ENCODE measurements around the gene ZMPSTE24. TPM values are rescaled to one million over a fixed set of nuclear protein-coding genes. Genes with fewer than 3 reads are reported as not detected.
"Not testable (repeated sequence)": the region's sequence is repeated elsewhere in the genome, so short reads cannot be mapped to it uniquely, and the experiment has no call there.

The ZMPSTE24 gene
- total RNA-seq, 1 experiment from 2014 or later, result 31.3 TPM

DNA sequence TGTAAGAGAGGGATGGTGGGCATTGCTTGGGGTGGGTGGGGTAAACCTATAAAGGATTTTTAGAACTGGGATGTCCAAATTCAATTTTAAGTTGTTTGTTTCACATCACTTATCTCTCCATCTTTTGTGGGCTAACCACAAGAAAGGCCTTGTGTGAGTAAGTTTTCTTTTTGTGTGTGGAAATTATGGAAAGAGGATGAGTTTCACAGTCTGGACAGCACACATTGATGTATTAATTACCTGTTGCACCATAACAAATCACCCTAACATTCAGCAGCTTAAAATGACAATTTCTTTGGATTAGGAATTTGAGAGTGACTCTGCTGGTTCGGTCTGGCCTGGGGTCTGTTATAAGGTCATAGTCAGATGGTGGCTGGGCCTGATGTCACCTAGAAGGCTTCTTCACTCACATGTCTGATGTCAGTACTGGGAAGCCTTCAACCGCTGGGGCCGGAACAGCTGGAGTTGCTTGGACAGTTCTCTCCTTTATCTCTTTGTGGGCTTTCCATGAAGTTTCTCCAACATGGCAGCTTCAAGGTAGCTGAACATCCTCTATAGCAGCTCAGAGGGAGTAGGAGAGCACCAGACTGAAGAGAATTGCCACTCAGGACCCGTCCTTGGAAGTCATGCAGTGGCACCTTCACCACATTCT, 61.1 kb downstream of the ZMPSTE24 start:
- TF ChIP-seq, protein P1, sequence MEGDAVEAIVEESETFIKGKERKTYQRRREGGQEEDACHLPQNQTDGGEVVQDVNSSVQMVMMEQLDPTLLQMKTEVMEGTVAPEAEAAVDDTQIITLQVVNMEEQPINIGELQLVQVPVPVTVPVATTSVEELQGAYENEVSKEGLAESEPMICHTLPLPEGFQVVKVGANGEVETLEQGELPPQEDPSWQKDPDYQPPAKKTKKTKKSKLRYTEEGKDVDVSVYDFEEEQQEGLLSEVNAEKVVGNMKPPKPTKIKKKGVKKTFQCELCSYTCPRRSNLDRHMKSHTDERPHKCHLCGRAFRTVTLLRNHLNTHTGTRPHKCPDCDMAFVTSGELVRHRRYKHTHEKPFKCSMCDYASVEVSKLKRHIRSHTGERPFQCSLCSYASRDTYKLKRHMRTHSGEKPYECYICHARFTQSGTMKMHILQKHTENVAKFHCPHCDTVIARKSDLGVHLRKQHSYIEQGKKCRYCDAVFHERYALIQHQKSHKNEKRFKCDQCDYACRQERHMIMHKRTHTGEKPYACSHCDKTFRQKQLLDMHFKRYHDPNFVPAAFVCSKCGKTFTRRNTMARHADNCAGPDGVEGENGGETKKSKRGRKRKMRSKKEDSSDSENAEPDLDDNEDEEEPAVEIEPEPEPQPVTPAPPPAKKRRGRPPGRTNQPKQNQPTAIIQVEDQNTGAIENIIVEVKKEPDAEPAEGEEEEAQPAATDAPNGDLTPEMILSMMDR (IDR thresholded peaks at IDR 0.05; ENCODE audit: unreplicated experiment), result no peak
- CTCF ChIA-PET, result interaction anchor here (1.0 to 3.4 kb wide), 3 partner anchors 19 to 175 kb away, joined by 3 to 10 read pairs (median 4); no protein-coding TSS in a partner anchor

DNA sequence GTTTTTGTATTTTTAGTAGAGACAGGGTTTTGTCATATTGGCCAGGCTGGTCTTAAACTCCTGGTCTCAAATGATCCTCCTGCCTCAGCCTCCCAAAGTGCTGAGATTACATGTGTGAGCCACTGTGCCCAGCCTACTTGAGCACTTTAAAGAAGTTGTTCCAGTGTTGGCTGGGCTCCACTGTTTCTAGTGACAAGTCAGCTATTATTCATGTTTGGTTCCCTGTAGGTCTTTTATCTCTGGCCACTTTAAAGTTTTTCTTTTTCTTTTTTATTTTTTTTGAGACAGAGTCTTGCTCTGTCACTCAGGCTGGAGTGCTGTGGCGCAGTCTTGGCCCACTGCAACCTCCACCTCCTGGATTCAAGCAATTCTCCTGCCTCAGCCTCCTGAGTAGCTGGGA, 73.4 kb downstream of the ZMPSTE24 start:
- DNase-seq (ENCODE audit: unreplicated experiment); H3K27ac Mint-ChIP-seq (ENCODE audit: low read depth, unreplicated experiment); H3K4me1 Mint-ChIP-seq (ENCODE audit: insufficient read depth, unreplicated experiment); H3K9me3 Mint-ChIP-seq (ENCODE audit: unreplicated experiment); CTCF ChIA-PET; H3K36me3 Mint-ChIP-seq (ENCODE audit: insufficient read depth, unreplicated experiment); H3K27me3 Mint-ChIP-seq (ENCODE audit: insufficient read depth, unreplicated experiment); BruUV-seq (replicated peaks); H3K4me3 Mint-ChIP-seq (ENCODE audit: unreplicated experiment); POLR2A ChIA-PET; intact Hi-C loops (cut with micrococcal nuclease): not testable (repeated sequence)

More for the DNA sequence above, 61.1 kb downstream of the ZMPSTE24 start:
- Mint-ChIP-seq H3K4me1 (ENCODE audit: insufficient read depth, unreplicated experiment) (peaks cover 7% of the 10 kb centered on the region), H3K27ac (ENCODE audit: low read depth, unreplicated experiment) (no peak overlapping the region), H3K9me3 (ENCODE audit: unreplicated experiment) (no peaks in the 10 kb centered on the region), H3K4me3 (ENCODE audit: unreplicated experiment) (no peak overlapping the region), H3K36me3 (ENCODE audit: insufficient read depth, unreplicated experiment) (no peaks in the 10 kb centered on the region), H3K27me3 (ENCODE audit: insufficient read depth, unreplicated experiment) (peaks cover 34% of the 10 kb centered on the region)
- intact Hi-C loops (cut with micrococcal nuclease), result loop anchor here (5.0 kb wide), 1 partner anchor 167 kb away; no protein-coding TSS in a partner anchor
- POLR2A ChIA-PET, result interaction anchor here (0.8 kb wide), 1 partner anchor 19 kb away, joined by 3 read pairs; no protein-coding TSS in a partner anchor
- no TSS peak for BruUV-seq (replicated peaks)
- no peak for DNase-seq (ENCODE audit: unreplicated experiment)

DNA sequence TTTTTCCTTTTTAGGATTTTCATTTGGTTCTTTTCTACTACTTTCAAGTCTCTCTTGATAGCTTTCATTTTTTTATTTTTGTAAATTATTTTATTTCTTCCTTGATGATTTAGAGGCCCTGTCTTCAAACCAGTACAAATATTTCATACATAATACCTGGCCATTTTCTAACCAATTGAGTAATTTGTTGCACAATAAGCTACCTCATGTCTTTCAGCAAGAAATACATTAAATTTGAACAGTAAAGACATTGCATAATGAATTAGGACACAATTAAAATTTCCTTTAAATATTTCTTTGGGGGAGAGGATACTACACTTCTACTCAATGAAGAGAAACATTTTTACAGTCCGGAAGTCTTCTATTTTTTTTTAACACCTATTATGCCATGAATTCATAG, 74.7 kb downstream of the ZMPSTE24 start:
- no TSS peak for BruUV-seq (replicated peaks)
- no peaks in the 10 kb centered on the region for H3K9me3 Mint-ChIP-seq (ENCODE audit: unreplicated experiment)
- ChIA-PET CTCF (interaction anchor here (0.6 to 1.1 kb wide), 3 partner anchors 18 to 1954 kb away, joined by 3 to 4 read pairs (median 3); no protein-coding TSS in a partner anchor), POLR2A (interaction anchor here (0.6 kb wide), 1 partner anchor 168 kb away, joined by 4 read pairs; no protein-coding TSS in a partner anchor)
- H3K27ac Mint-ChIP-seq (ENCODE audit: low read depth, unreplicated experiment), result no peak overlapping the region
- intact Hi-C loops (cut with micrococcal nuclease), result no loop called here
- DNase-seq (ENCODE audit: unreplicated experiment), result no peak
- TF ChIP-seq, protein P1 (IDR thresholded peaks at IDR 0.05; ENCODE audit: unreplicated experiment), result no peak
- H3K36me3 Mint-ChIP-seq (ENCODE audit: insufficient read depth, unreplicated experiment), result no peaks in the 10 kb centered on the region
- H3K4me1 Mint-ChIP-seq (ENCODE audit: insufficient read depth, unreplicated experiment), result no peaks in the 10 kb centered on the region
- H3K27me3 Mint-ChIP-seq (ENCODE audit: insufficient read depth, unreplicated experiment), result no peaks in the 10 kb centered on the region
- H3K4me3 Mint-ChIP-seq (ENCODE audit: unreplicated experiment), result no peak overlapping the region

DNA sequence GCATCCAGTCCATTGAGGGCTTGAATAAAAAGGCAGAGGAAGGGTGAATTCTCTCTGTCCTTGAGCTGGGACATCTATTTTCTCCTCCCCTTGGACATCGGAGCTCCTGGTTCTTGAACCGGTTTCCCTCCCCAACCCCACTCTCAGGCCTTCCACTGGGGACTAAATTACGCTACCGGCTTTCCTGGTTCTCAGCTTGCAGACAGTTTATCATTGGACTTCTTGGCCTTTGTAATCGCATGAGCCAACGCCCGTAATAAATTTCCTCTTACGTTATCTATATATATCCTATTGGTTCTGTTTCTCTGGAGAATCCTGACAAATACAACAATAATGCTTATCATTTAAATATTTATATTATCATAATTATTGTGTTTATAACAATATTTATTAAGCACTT, 79.4 kb downstream of the ZMPSTE24 start:
- POLR2A ChIA-PET, result interaction anchor here (2.0 kb wide), 1 partner anchor 185 kb away, joined by 8 read pairs; no protein-coding TSS in a partner anchor
- H3K4me1 Mint-ChIP-seq (ENCODE audit: insufficient read depth, unreplicated experiment), result peaks cover 6% of the 10 kb centered on the region
- TF ChIP-seq, protein P1 (IDR thresholded peaks at IDR 0.05; ENCODE audit: unreplicated experiment), result no peak
- no peaks in the 10 kb centered on the region for H3K9me3 Mint-ChIP-seq (ENCODE audit: unreplicated experiment)
- no TSS peak for BruUV-seq (replicated peaks)
- DNase-seq (ENCODE audit: unreplicated experiment), result no peak
- H3K4me3 Mint-ChIP-seq (ENCODE audit: unreplicated experiment), result no peak overlapping the region
- no peaks in the 10 kb centered on the region for H3K36me3 Mint-ChIP-seq (ENCODE audit: insufficient read depth, unreplicated experiment)
- intact Hi-C loops (cut with micrococcal nuclease), result no loop called here
- no peak overlapping the region for H3K27ac Mint-ChIP-seq (ENCODE audit: low read depth, unreplicated experiment)
- H3K27me3 Mint-ChIP-seq (ENCODE audit: insufficient read depth, unreplicated experiment), result peaks cover 18% of the 10 kb centered on the region
- CTCF ChIA-PET, result interaction anchor here (0.6 to 11.2 kb wide), 27 partner anchors 10 to 305 kb away, joined by 3 to 182 read pairs (median 9); no protein-coding TSS in a partner anchor
